OCI-LY7 (cell line): Measurements from ENCODE around the gene USP31. TPM values are rescaled to one million over a fixed set of nuclear protein-coding genes. Genes with fewer than 3 reads are reported as not detected.

Source experiments
- BruUV-seq: library from RNA; stranded (reverse); fragments of 400-500 nt; replicated peaks from 2 replicates; lab custom pipeline; 2021; lab: Mats Ljungman, UMichigan
- CTCF ChIA-PET: fragments of 300-600 bp; sonication (Branson Sonifier 250); formaldehyde crosslinking; loops from one replicate; lab custom pipeline; 2022; ENCODE audit warnings: antibody characterized with exemption; ENCODE audit not compliant: unreplicated experiment; lab: Charles Lee
- POLR2A ChIA-PET: fragments of 300-600 bp; sonication (Branson Sonifier 250); formaldehyde crosslinking; loops from one replicate; lab custom pipeline; 2022; ENCODE audit warnings: antibody characterized with exemption; lab: Charles Lee
- DNase-seq: peaks from one replicate; pipeline ENCODE4 v3.0.0-alpha.2; 2015; ENCODE audit warnings: low spot score
- H2AFZ ChIP-seq: fragments of 200-600 bp; sonication (generic), shearing (Covaris generic); 2 replicates; pipeline ENCODE4 v1.6.1; 2014; ENCODE audit warnings: mild to moderate bottlenecking, antibody characterized with exemption, low read length, moderate library complexity
- H3K27ac ChIP-seq: fragments of 200-600 bp; sonication (generic); 2 replicates; pipeline ENCODE4 v1.5.1; 2014; ENCODE audit warnings: mixed run types, low read depth, mild to moderate bottlenecking, moderate library complexity, low read length, inconsistent platforms; ENCODE audit not compliant: poor library complexity, severe bottlenecking
- H3K36me3 ChIP-seq: fragments of 200-600 bp; sonication (generic); 2 replicates; pipeline ENCODE4 v1.6.1; 2014; ENCODE audit warnings: mild to moderate bottlenecking, antibody characterized with exemption, low read length, moderate library complexity, mixed read lengths; ENCODE audit not compliant: insufficient read depth
- H3K4me1 ChIP-seq: fragments of 200-600 bp; sonication (generic); 2 replicates; pipeline ENCODE4 v1.5.1; 2014; ENCODE audit warnings: mild to moderate bottlenecking, low read length; ENCODE audit not compliant: insufficient read depth, poor library complexity, severe bottlenecking
- H3K4me2 ChIP-seq: fragments of 200-600 bp; sonication (generic); 2 replicates; pipeline ENCODE4 v1.6.1; 2014; ENCODE audit warnings: mild to moderate bottlenecking, low read length
- H3K4me3 ChIP-seq: fragments of 200-600 bp; sonication (generic); 2 replicates; pipeline ENCODE4 v1.5.1; 2014; ENCODE audit warnings: mild to moderate bottlenecking, low read depth, low read length; ENCODE audit not compliant: poor library complexity, severe bottlenecking
- H3K79me2 ChIP-seq: fragments of 200-600 bp; sonication (generic); 2 replicates; pipeline ENCODE4 v1.6.1; 2016; ENCODE audit warnings: low read depth, mild to moderate bottlenecking, low read length, moderate library complexity, mixed read lengths; ENCODE audit not compliant: insufficient read depth
- H3K9me2 ChIP-seq: fragments of 200-600 bp; sonication (generic); 2 replicates; pipeline ENCODE4 v1.6.1; 2016; ENCODE audit warnings: mild to moderate bottlenecking, low read length, mixed read lengths; ENCODE audit not compliant: insufficient read depth
- H3K9me3 ChIP-seq: fragments of 200-600 bp; sonication (generic); 2 replicates; pipeline ENCODE4 v1.6.1; 2014; ENCODE audit warnings: mild to moderate bottlenecking, mixed run types, low read length, mixed read lengths
- H4K20me1 ChIP-seq: fragments of 200-600 bp; sonication (generic); 2 replicates; pipeline ENCODE4 v1.6.1; 2014; ENCODE audit warnings: mild to moderate bottlenecking, antibody characterized with exemption, low read length, moderate library complexity, mixed read lengths; ENCODE audit not compliant: insufficient read depth
- EZH2phosphoT487 ChIP-seq: fragments of 200-600 bp; sonication (generic); IDR thresholded peaks from 2 replicates; pipeline ENCODE4 v1.6.1; 2018; ENCODE audit warnings: low read depth, borderline replicate concordance, mild to moderate bottlenecking, mixed run types, antibody characterized with exemption, low read length, moderate library complexity, mixed read lengths
- intact Hi-C: fragments of 100-400 bp; cut with micrococcal nuclease; formaldehyde crosslinking; loops from one replicate; pipeline ENCODE4 v1.10.0; 2022; ENCODE audit not compliant: unreplicated experiment
- total RNA-seq, 2 experiments: library from RNA; depleted of rRNA in 1 of 2; stranded (reverse); fragments of >200 nt in 1 of 2; shearing (Covaris generic) in 1 of 2; gene quantifications; 2 replicates each; pipeline ENCODE4 v1.2.3, GENCODE V29; 2014 to 2022
- TF ChIP-seq, protein P1 (sequence below): fragments of 200-600 bp; sonication (generic); conservative IDR thresholded peaks from 2 replicates; pipeline ENCODE4 v1.5.1; 2014; ENCODE audit warnings: mild to moderate bottlenecking, antibody characterized with exemption, low read length, moderate library complexity, mixed read lengths

USP31 gene
- total RNA-seq, 2 experiments from 2014 or later = 9.0 to 12.2 TPM

DNA sequence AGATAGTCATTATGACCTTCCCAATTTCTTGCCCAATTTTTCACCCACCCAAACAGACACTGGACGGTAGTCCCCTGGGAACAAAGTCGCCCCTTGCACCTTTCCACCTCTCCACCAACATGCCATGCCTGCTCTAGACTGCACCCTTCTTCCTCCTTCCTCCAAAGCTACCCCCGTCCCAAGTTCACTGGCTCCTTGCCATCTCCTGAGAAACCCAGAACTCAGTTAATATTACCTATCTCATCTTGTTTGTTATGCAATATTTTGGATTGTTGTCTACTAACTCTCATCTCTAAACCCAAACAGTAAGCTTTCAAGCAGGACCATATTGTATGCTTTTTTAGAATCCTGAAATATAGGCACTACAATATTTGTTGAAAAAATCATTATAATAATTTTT, 63.3 kb downstream of the USP31 start:
- Histone ChIP-seq H3K79me2 (no peaks in the 10 kb centered on the region), H3K9me3 (no peaks in the 10 kb centered on the region), H3K4me2 (no peak overlapping the region), H4K20me1 (no peaks in the 10 kb centered on the region), H2AFZ (no peak overlapping the region), H3K4me3 (no peak overlapping the region), H3K27ac (no peak overlapping the region), H3K4me1 (no peaks in the 10 kb centered on the region), H3K36me3 (peaks cover 28% of the 10 kb centered on the region), H3K9me2 (no peaks in the 10 kb centered on the region)
- ChIA-PET CTCF (interaction anchor here (0.9 kb wide), 1 partner anchor 52 kb away, joined by 3 read pairs; no protein-coding TSS in a partner anchor), POLR2A (no interaction called here)
- intact Hi-C loops = loop anchor here (10.0 kb wide), 1 partner anchor 59 kb away; the partner anchor contains the start of gene USP31
- TF ChIP-seq, protein P1, sequence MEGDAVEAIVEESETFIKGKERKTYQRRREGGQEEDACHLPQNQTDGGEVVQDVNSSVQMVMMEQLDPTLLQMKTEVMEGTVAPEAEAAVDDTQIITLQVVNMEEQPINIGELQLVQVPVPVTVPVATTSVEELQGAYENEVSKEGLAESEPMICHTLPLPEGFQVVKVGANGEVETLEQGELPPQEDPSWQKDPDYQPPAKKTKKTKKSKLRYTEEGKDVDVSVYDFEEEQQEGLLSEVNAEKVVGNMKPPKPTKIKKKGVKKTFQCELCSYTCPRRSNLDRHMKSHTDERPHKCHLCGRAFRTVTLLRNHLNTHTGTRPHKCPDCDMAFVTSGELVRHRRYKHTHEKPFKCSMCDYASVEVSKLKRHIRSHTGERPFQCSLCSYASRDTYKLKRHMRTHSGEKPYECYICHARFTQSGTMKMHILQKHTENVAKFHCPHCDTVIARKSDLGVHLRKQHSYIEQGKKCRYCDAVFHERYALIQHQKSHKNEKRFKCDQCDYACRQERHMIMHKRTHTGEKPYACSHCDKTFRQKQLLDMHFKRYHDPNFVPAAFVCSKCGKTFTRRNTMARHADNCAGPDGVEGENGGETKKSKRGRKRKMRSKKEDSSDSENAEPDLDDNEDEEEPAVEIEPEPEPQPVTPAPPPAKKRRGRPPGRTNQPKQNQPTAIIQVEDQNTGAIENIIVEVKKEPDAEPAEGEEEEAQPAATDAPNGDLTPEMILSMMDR = no peak
- no peak for TF ChIP-seq EZH2phosphoT487
- BruUV-seq = no TSS peak
- no peak for DNase-seq

DNA sequence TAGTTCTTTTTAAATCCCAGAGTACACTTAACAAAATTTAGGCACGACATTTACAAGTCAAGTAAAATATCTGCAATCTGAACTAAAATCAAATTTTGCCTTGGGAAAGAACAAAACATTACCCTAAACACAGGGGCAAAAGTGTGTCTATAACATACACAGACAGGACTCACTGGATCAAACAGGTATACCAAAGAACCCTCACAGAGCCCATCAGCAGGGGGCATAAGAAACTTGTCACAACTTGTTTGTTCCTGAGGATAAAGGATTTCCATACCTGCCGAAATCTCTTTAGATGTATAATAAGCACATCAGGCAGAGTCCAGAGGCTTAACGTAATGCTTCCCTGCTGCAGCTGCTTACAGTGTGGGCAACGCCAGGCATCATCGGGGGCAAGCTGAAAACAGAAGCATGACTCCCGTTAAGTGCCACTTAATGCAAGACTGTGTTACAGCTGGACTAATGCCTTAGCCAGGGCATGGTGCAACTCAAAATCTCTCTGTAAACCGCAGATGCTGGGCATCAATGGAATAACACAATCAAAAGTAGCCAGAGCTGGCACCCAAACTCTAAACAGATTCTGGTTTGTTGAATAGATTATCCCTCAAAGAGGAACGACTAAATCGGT, 67.0 kb downstream of the USP31 start:
- ChIA-PET CTCF (no interaction called here), POLR2A (no interaction called here)
- H3K9me3 ChIP-seq = no peaks in the 10 kb centered on the region

More for the DNA sequence above, 67.0 kb downstream of the USP31 start:
- BruUV-seq = no TSS peak
- no peaks in the 10 kb centered on the region for H4K20me1 ChIP-seq
- H3K4me2 ChIP-seq = no peak overlapping the region
- TF ChIP-seq, protein P1 = no peak
- TF ChIP-seq EZH2phosphoT487 = no peak
- H3K9me2 ChIP-seq = no peaks in the 10 kb centered on the region
- H3K4me3 ChIP-seq = no peak overlapping the region
- DNase-seq = no peak
- H3K4me1 ChIP-seq = no peaks in the 10 kb centered on the region
- H3K79me2 ChIP-seq = no peaks in the 10 kb centered on the region
- intact Hi-C loops = loop anchor here (10.0 kb wide), 1 partner anchor 63 kb away; the partner anchor contains the start of gene USP31
- H3K36me3 ChIP-seq = peaks cover 35% of the 10 kb centered on the region
- H2AFZ ChIP-seq = no peak overlapping the region
- H3K27ac ChIP-seq = no peak overlapping the region
